Suppressor macrophage (primary cell): Measurements from ENCODE around the gene SAPCD1.
"Not testable (repeated sequence)": the region's sequence is repeated elsewhere in the genome, so short reads cannot be mapped to it uniquely, and the experiment has no call there.

Experiments
- DNase-seq, 4 experiments: peaks; one replicate each; pipeline ENCODE4 v3.0.0-alpha.2; 2020 to 2022

Gene SAPCD1

GRCh38 chr6:31805939-31806469 lies 43.5 kb downstream of the SAPCD1 start:
- DNase-seq, result no peak

DNA sequence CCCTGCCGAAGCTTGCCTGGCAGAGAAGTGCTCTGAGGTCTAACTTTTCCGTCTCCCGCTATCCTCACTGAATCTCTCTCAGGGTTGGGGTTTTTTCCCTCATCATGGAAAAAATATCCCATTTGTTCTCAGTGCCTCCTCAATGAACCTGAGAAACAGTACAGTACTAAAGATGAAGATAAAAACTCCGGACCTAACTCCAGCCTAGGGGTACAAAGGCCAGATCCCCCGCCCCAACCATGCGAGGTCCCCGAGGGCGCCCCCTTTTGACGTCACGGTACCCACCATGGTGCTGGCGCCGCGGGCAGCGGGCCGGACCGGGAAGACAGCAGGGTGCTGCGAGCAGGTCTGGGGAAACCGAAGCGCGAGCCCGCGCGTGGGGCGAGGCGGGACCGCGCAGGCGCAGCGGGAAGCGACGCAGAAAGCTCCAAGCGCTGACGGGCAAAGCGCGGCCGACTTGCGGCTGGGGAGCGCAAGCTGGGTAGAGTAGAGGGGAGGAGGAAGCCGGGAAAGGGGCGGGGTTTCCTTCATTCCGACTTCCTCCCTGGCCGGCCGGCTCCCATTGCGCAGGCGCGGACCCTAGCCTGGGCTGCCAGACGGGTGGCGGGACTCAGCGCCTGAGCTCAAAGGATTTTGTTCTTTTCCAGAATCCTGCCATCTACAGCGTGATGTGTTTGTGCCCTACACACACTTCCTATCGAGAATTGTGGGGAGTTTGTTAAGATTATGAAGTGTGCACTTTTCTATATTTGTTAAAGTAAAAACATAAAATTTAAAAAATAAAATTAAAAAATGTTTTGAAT lies 44.2 kb downstream of the SAPCD1 start, which contains the start of gene LSM2:
LSM2 (minus strand) TSS at position 497 of the 803 bp plus-strand sequence; CDS start at position 288, 209 bp downstream.
- DNase-seq, result peak; percentile 99

DNA sequence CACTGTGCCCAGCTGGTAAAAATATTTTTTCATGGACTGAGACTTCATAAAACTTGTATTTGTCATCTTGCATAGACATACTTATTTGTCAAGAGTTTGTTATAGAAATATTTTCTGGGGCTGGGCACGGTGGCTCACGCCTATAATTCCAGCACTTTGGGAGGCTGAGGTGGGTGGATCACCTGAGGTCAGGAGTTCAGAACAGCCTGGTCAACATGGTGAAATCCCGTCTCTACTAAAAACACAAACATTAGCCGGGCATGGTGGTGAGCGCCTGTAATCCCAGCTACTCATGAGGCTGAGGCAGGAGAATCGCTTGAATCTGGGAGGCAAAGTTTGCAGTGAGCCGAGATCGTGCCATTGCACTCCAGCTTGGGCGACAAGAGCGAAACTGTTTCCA lies 46.1 kb downstream of the SAPCD1 start:
- DNase-seq, result not testable (repeated sequence)

GRCh38 chr6:31811645-31812044 lies 49.2 kb downstream of the SAPCD1 start:
- DNase-seq, result no peak

- no peak for DNase-seq
Observed at GRCh38 chr6:31813465-31813849, 51.0 kb downstream of the SAPCD1 start.
